HL-60/S4 treated with phorbol 12-myristate 13-acetate at 8.2 ng/mL for 4 days and 3 days (cell line): ENCODE data around the gene MRPL27.

Experiments
- in situ Hi-C: fragments of 300-500 bp; cut with MboI; formaldehyde crosslinking; loops from 2 replicates; pipeline ENCODE4 v1.15.0; 2022; ENCODE audit warnings: low sequenced_read_pairs

The MRPL27 gene

GRCh38 chr17:50319306-50320004 is 53.5 kb downstream of the MRPL27 start:
- in situ Hi-C loops = no loop called here

DNA sequence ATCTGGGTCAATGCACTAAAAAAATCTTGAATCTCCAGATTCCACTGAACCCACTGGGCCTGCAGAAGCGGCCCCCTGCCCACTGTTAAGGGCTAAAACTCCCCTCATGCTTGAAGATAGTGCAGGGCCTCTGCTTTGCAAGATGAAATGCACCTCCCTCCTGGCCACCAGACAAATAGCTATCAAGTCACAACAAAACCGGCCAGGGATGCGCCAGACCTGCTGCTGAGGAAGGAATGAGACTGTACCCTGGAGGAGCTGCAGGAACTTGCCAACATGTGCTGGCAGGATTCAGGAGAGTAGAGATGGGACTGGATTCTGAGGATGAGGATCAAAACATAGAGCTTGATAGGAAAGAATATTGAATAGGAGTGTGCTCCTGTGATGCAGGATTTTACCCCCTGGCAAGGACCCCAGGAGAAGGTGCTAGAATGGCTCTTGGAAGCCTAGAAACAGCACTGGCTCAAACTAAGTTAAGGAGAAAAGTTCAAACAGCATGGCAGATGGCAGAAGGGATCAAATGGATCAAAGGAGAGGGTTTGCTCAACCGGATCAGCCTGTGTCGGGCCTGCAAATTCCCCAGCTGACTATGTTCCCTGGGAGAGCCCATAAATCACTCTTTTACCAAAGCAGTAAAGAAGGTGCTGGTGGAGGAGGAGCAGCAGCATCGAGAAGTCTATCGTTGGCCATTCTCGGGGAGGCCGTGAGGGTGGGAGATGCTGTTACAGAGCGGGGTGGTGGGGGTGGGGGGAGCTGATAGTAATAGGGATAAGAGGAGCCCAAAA is 54.3 kb downstream of the MRPL27 start:
- in situ Hi-C loops = no loop called here
